ENCODE data around the gene ATP9B. TPM values are rescaled to one million over a fixed set of nuclear protein-coding genes. Genes with fewer than 3 reads are reported as not detected.

Gene ATP9B
- total RNA-seq, 1 donor from 2014 or later: 12.6 TPM

DNA sequence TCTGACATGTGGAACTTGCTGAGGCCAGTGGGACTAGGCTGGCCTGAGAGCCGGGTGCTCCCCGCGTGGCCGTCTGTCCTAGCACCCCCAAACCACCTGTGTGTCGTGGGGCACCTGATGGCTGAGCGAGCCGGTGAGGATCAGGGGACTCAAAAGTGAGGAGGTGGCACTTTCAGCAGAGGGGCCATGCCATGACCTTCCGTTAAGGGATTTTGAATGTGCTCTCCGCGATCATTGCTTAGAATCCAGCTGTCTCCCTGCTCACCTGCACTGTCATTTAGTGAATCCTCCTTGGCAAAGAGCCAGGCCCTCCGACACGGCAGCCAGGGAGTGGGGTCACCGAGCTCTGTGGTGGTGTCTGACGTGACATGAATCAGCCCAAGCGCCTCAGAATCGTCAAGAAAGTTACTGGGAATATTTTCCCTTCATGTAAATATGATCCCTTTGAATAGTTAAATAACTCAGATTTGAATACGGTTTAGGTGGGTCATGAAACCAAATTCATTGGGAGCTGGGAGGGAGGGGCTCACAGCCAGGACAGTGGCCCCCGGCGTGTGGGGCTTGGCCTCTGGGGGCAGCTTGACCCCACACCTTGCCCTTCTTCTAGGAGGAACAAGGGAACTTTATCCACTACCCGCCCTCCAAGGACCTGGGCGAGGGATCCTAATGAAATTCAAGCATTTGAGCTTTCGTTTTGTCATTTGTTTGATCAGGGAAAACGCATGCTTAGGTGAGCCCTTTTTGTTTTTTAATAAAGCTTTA is 336.0 kb downstream of the ATP9B start:
- no peak for DNase-seq (ENCODE audit: low read depth)
- peaks cover 3% of the 10 kb centered on the region for H3K4me1 ChIP-seq (ENCODE audit: insufficient read depth, low read length)
- no peaks in the 10 kb centered on the region for H3K9me3 ChIP-seq (ENCODE audit: insufficient read depth, low read depth, low read length)
- TF ChIP-seq EZH2 (IDR thresholded peaks at IDR 0.05; ENCODE audit: insufficient read depth, low read length): no peak
- TF ChIP-seq, protein P1, sequence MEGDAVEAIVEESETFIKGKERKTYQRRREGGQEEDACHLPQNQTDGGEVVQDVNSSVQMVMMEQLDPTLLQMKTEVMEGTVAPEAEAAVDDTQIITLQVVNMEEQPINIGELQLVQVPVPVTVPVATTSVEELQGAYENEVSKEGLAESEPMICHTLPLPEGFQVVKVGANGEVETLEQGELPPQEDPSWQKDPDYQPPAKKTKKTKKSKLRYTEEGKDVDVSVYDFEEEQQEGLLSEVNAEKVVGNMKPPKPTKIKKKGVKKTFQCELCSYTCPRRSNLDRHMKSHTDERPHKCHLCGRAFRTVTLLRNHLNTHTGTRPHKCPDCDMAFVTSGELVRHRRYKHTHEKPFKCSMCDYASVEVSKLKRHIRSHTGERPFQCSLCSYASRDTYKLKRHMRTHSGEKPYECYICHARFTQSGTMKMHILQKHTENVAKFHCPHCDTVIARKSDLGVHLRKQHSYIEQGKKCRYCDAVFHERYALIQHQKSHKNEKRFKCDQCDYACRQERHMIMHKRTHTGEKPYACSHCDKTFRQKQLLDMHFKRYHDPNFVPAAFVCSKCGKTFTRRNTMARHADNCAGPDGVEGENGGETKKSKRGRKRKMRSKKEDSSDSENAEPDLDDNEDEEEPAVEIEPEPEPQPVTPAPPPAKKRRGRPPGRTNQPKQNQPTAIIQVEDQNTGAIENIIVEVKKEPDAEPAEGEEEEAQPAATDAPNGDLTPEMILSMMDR (IDR thresholded peaks at IDR 0.05; ENCODE audit: insufficient read depth, low read depth, low read length): no peak
- no peaks in the 10 kb centered on the region for H3K36me3 ChIP-seq (ENCODE audit: insufficient read depth, low read length)
- no peak overlapping the region for H2AFZ ChIP-seq (ENCODE audit: low read depth, low read length)
- no peaks in the 10 kb centered on the region for H3K79me2 ChIP-seq (ENCODE audit: insufficient read depth, low read length)
- H3K9me3 Mint-ChIP-seq (ENCODE audit: unreplicated experiment): no peaks in the 10 kb centered on the region
- H3K27ac Mint-ChIP-seq (ENCODE audit: unreplicated experiment): no peak overlapping the region
- H3K27me3 Mint-ChIP-seq (ENCODE audit: low read depth, unreplicated experiment): no peaks in the 10 kb centered on the region
- no peak for FAIRE-seq
- no peak overlapping the region for H3K27ac ChIP-seq (ENCODE audit: low read depth, low read length)
- peaks cover 3% of the 10 kb centered on the region for H3K36me3 Mint-ChIP-seq (ENCODE audit: low read depth, unreplicated experiment)
- H3K4me3 Mint-ChIP-seq (ENCODE audit: unreplicated experiment): no peak overlapping the region
- no peaks in the 10 kb centered on the region for H4K20me1 ChIP-seq (ENCODE audit: insufficient read depth, low read length)
- no peak overlapping the region for H3K9ac ChIP-seq (ENCODE audit: low read length)
- no peak overlapping the region for H3K4me2 ChIP-seq (ENCODE audit: low read length)
- peaks cover 15% of the 10 kb centered on the region for H3K27me3 ChIP-seq (ENCODE audit: insufficient read depth, low read length)
- no peak overlapping the region for H3K4me3 ChIP-seq (ENCODE audit: insufficient read depth, low read depth, low read length)
- peaks cover 3% of the 10 kb centered on the region for H3K4me1 Mint-ChIP-seq (ENCODE audit: low read depth, unreplicated experiment)

- Histone ChIP-seq H4K20me1 (ENCODE audit: insufficient read depth, low read length) (no peaks in the 10 kb centered on the region), H3K36me3 (ENCODE audit: insufficient read depth, low read length) (no peaks in the 10 kb centered on the region), H3K27ac (ENCODE audit: low read depth, low read length) (no peak overlapping the region), H3K4me3 (ENCODE audit: insufficient read depth, low read depth, low read length) (no peak overlapping the region), H3K27me3 (ENCODE audit: insufficient read depth, low read length) (peaks cover 15% of the 10 kb centered on the region), H3K4me2 (ENCODE audit: low read length) (no peak overlapping the region), H2AFZ (ENCODE audit: low read depth, low read length) (no peak overlapping the region), H3K9me3 (ENCODE audit: insufficient read depth, low read depth, low read length) (no peaks in the 10 kb centered on the region), H3K4me1 (ENCODE audit: insufficient read depth, low read length) (peaks cover 3% of the 10 kb centered on the region), H3K79me2 (ENCODE audit: insufficient read depth, low read length) (no peaks in the 10 kb centered on the region), H3K9ac (ENCODE audit: low read length) (no peak overlapping the region)
- DNase-seq (ENCODE audit: low read depth): no peak
- no peak for TF ChIP-seq EZH2 (IDR thresholded peaks at IDR 0.05; ENCODE audit: insufficient read depth, low read length)
- TF ChIP-seq, protein P1 (IDR thresholded peaks at IDR 0.05; ENCODE audit: insufficient read depth, low read depth, low read length): no peak
- FAIRE-seq: no peak
- Mint-ChIP-seq H3K27ac (ENCODE audit: unreplicated experiment) (peak overlapping the region; percentile 41), H3K4me3 (ENCODE audit: unreplicated experiment) (no peak overlapping the region), H3K9me3 (ENCODE audit: unreplicated experiment) (no peaks in the 10 kb centered on the region), H3K27me3 (ENCODE audit: low read depth, unreplicated experiment) (no peaks in the 10 kb centered on the region), H3K4me1 (ENCODE audit: low read depth, unreplicated experiment) (peaks cover 3% of the 10 kb centered on the region), H3K36me3 (ENCODE audit: low read depth, unreplicated experiment) (peaks cover 3% of the 10 kb centered on the region)
Measured at GRCh38 chr18:79405781-79406575, 336.8 kb downstream of the ATP9B start.

Measured in astrocyte (in vitro differentiated cells and primary cell).